Memory B cell (primary cell): ENCODE measurements around the gene GAB4.
A peak's percentile ranks its signal among the peaks of the same experiment; 100 is the strongest.
"Not testable (repeated sequence)": the region's sequence is repeated elsewhere in the genome, so short reads cannot be mapped to it uniquely, and the experiment has no call there.

ENCODE experiments used
- ATAC-seq: fragments of 150-1000 bp; cut with Tn5 transposase; 2 replicates; pipeline ENCODE4 v1.10.0; 2021; ENCODE audit warnings: low read depth, mild to moderate bottlenecking, moderate library complexity
- DNase-seq, 2 donors: peaks; one replicate each; pipeline ENCODE4 v3.0.0; 2022; ENCODE audit warnings: low spot score in 2 of 2
- H3K27ac Mint-ChIP-seq: one replicate; pipeline ENCODE4 v1.8.0; 2022; ENCODE audit warnings: mild to moderate bottlenecking, moderate library complexity, mixed read lengths
- H3K27me3 Mint-ChIP-seq: one replicate; pipeline ENCODE4 v1.8.0; 2022; ENCODE audit warnings: mixed read lengths
- H3K36me3 Mint-ChIP-seq: one replicate; pipeline ENCODE4 v1.8.0; 2022; ENCODE audit warnings: mild to moderate bottlenecking, mixed read lengths
- H3K4me1 Mint-ChIP-seq: one replicate; pipeline ENCODE4 v1.8.0; 2022; ENCODE audit warnings: mixed read lengths
- H3K4me3 Mint-ChIP-seq: one replicate; pipeline ENCODE4 v1.8.0; 2022; ENCODE audit warnings: mild to moderate bottlenecking, moderate library complexity, mixed read lengths
- H3K9me3 Mint-ChIP-seq: one replicate; pipeline ENCODE4 v1.8.0; 2022; ENCODE audit warnings: mixed read lengths

The GAB4 gene

GRCh38 chr22:16958475-16958874 is 49.5 kb downstream of the GAB4 start:
- DNase-seq: no peak
- Mint-ChIP-seq H3K27ac (no peak overlapping the region), H3K4me1 (no peaks in the 10 kb centered on the region), H3K4me3 (no peak overlapping the region), H3K36me3 (no peaks in the 10 kb centered on the region), H3K27me3 (peaks cover 4% of the 10 kb centered on the region), H3K9me3 (no peaks in the 10 kb centered on the region)
- no peak for ATAC-seq

- ATAC-seq: no peak
- H3K36me3 Mint-ChIP-seq: no peaks in the 10 kb centered on the region
- peaks cover 4% of the 10 kb centered on the region for H3K27me3 Mint-ChIP-seq
- no peak overlapping the region for H3K4me3 Mint-ChIP-seq
- no peaks in the 10 kb centered on the region for H3K9me3 Mint-ChIP-seq
- no peaks in the 10 kb centered on the region for H3K4me1 Mint-ChIP-seq
- no peak for DNase-seq
- no peak overlapping the region for H3K27ac Mint-ChIP-seq
Observed at GRCh38 chr22:16957781-16958180, 50.2 kb downstream of the GAB4 start.

GRCh38 chr22:16956290-16956689 is 51.7 kb downstream of the GAB4 start:
- H3K4me1 Mint-ChIP-seq: no peaks in the 10 kb centered on the region
- no peak overlapping the region for H3K27ac Mint-ChIP-seq
- no peak overlapping the region for H3K4me3 Mint-ChIP-seq
- no peak for DNase-seq
- no peaks in the 10 kb centered on the region for H3K36me3 Mint-ChIP-seq
- ATAC-seq: no peak
- H3K27me3 Mint-ChIP-seq: peaks cover 4% of the 10 kb centered on the region
- H3K9me3 Mint-ChIP-seq: no peaks in the 10 kb centered on the region

- no peak for DNase-seq
Observed at GRCh38 chr22:16955678-16956210, 52.3 kb downstream of the GAB4 start.

GRCh38 chr22:16955081-16955480 is 52.9 kb downstream of the GAB4 start:
- no peak overlapping the region for H3K27ac Mint-ChIP-seq
- H3K4me1 Mint-ChIP-seq: no peaks in the 10 kb centered on the region
- H3K9me3 Mint-ChIP-seq: no peaks in the 10 kb centered on the region
- peaks cover 2% of the 10 kb centered on the region for H3K27me3 Mint-ChIP-seq
- DNase-seq (no peak), ATAC-seq (no peak)
- H3K36me3 Mint-ChIP-seq: no peaks in the 10 kb centered on the region
- no peak overlapping the region for H3K4me3 Mint-ChIP-seq

More at GRCh38 chr22:16955678-16956210, 52.3 kb downstream of the GAB4 start:
- Mint-ChIP-seq H3K27me3 (peaks cover 3% of the 10 kb centered on the region), H3K4me1 (no peaks in the 10 kb centered on the region), H3K4me3 (no peak overlapping the region), H3K9me3 (no peaks in the 10 kb centered on the region), H3K36me3 (no peaks in the 10 kb centered on the region), H3K27ac (no peak overlapping the region)
- ATAC-seq: no peak

- Mint-ChIP-seq H3K9me3 (no peaks in the 10 kb centered on the region), H3K27ac (no peak overlapping the region), H3K36me3 (no peaks in the 10 kb centered on the region), H3K4me1 (no peaks in the 10 kb centered on the region), H3K27me3 (peaks cover 2% of the 10 kb centered on the region), H3K4me3 (no peak overlapping the region)
- ATAC-seq (no peak), DNase-seq (no peak)
Observed at GRCh38 chr22:16954060-16954403, 54.0 kb downstream of the GAB4 start.

GRCh38 chr22:16953206-16954059 is 54.6 kb downstream of the GAB4 start:
- Mint-ChIP-seq H3K9me3 (no peaks in the 10 kb centered on the region), H3K27me3 (peaks cover 2% of the 10 kb centered on the region), H3K36me3 (no peaks in the 10 kb centered on the region), H3K4me3 (no peak overlapping the region), H3K27ac (no peak overlapping the region), H3K4me1 (no peaks in the 10 kb centered on the region)
- DNase-seq: no peak
- no peak for ATAC-seq

- no peak overlapping the region for H3K4me3 Mint-ChIP-seq
- no peaks in the 10 kb centered on the region for H3K4me1 Mint-ChIP-seq
Observed at GRCh38 chr22:16949561-16949960, 58.5 kb downstream of the GAB4 start.

GRCh38 chr22:16937811-16938210 is 70.2 kb downstream of the GAB4 start:
- H3K9me3 Mint-ChIP-seq: no peaks in the 10 kb centered on the region
- no peaks in the 10 kb centered on the region for H3K36me3 Mint-ChIP-seq
- H3K4me1 Mint-ChIP-seq: no peaks in the 10 kb centered on the region
- DNase-seq (no peak), ATAC-seq (no peak)
- no peak overlapping the region for H3K4me3 Mint-ChIP-seq
- no peak overlapping the region for H3K27ac Mint-ChIP-seq
- H3K27me3 Mint-ChIP-seq: peaks cover 16% of the 10 kb centered on the region

More at GRCh38 chr22:16949561-16949960, 58.5 kb downstream of the GAB4 start:
- H3K27me3 Mint-ChIP-seq: no peaks in the 10 kb centered on the region
- H3K27ac Mint-ChIP-seq: no peak overlapping the region
- H3K36me3 Mint-ChIP-seq: no peaks in the 10 kb centered on the region
- DNase-seq (no peak), ATAC-seq (no peak)
- H3K9me3 Mint-ChIP-seq: no peaks in the 10 kb centered on the region

- ATAC-seq, DNase-seq, H3K4me3 Mint-ChIP-seq, H3K36me3 Mint-ChIP-seq, H3K9me3 Mint-ChIP-seq, H3K27ac Mint-ChIP-seq, H3K4me1 Mint-ChIP-seq: not testable (repeated sequence)
- peaks cover 15% of the 10 kb centered on the region for H3K27me3 Mint-ChIP-seq
Observed at GRCh38 chr22:16937209-16937608, 70.8 kb downstream of the GAB4 start.

- ATAC-seq: no peak
- no peak for DNase-seq
Observed at GRCh38 chr22:16936625-16937024, 71.4 kb downstream of the GAB4 start.

GRCh38 chr22:16935209-16935608 is 72.8 kb downstream of the GAB4 start:
- no peak overlapping the region for H3K4me3 Mint-ChIP-seq
- no peaks in the 10 kb centered on the region for H3K36me3 Mint-ChIP-seq
- DNase-seq: no peak
- peak; percentile 39 for ATAC-seq
- H3K27ac Mint-ChIP-seq: no peak overlapping the region
- no peaks in the 10 kb centered on the region for H3K9me3 Mint-ChIP-seq
- H3K4me1 Mint-ChIP-seq: no peaks in the 10 kb centered on the region
- peaks cover 23% of the 10 kb centered on the region for H3K27me3 Mint-ChIP-seq

More at GRCh38 chr22:16936625-16937024, 71.4 kb downstream of the GAB4 start:
- Mint-ChIP-seq H3K9me3 (no peaks in the 10 kb centered on the region), H3K4me1 (no peaks in the 10 kb centered on the region), H3K36me3 (no peaks in the 10 kb centered on the region), H3K27me3 (peaks cover 15% of the 10 kb centered on the region), H3K27ac (no peak overlapping the region), H3K4me3 (no peak overlapping the region)

GRCh38 chr22:16933291-16934282 is 74.4 kb downstream of the GAB4 start:
- no peaks in the 10 kb centered on the region for H3K4me1 Mint-ChIP-seq
- H3K4me3 Mint-ChIP-seq: no peak overlapping the region
- no peaks in the 10 kb centered on the region for H3K9me3 Mint-ChIP-seq
- DNase-seq (no peak), ATAC-seq (no peak)
- no peak overlapping the region for H3K27ac Mint-ChIP-seq
- H3K27me3 Mint-ChIP-seq: peaks cover 26% of the 10 kb centered on the region
- H3K36me3 Mint-ChIP-seq: no peaks in the 10 kb centered on the region

GRCh38 chr22:16932577-16932976 is 75.4 kb downstream of the GAB4 start:
- peaks cover 28% of the 10 kb centered on the region for H3K27me3 Mint-ChIP-seq
- no peak overlapping the region for H3K27ac Mint-ChIP-seq
- ATAC-seq: no peak
- H3K4me1 Mint-ChIP-seq: no peaks in the 10 kb centered on the region
- H3K9me3 Mint-ChIP-seq: no peaks in the 10 kb centered on the region
- H3K4me3 Mint-ChIP-seq: no peak overlapping the region
- no peak for DNase-seq
- no peaks in the 10 kb centered on the region for H3K36me3 Mint-ChIP-seq
